Measurements from ENCODE around the gene ARL15.

ARL15 gene

GRCh38 chr5:54306893-54307292, 3.5 kb downstream of the ARL15 start:
- no peak for TF ChIP-seq CTCF (IDR thresholded peaks at IDR 0.05; ENCODE audit: low read depth, low read length, missing control alignments)
- no peak overlapping the region for H3K4me3 ChIP-seq (ENCODE audit: low read depth, low read length)
- DNase-seq (ENCODE audit: low read depth) = no peak

GRCh38 chr5:54305737-54306136, 4.6 kb downstream of the ARL15 start:
- no peak overlapping the region for H3K4me3 ChIP-seq (ENCODE audit: low read depth, low read length)
- no peak for DNase-seq (ENCODE audit: low read depth)
- TF ChIP-seq CTCF (IDR thresholded peaks at IDR 0.05; ENCODE audit: low read depth, low read length, missing control alignments) = no peak

GRCh38 chr5:54304040-54304439, 6.3 kb downstream of the ARL15 start:
- DNase-seq (ENCODE audit: low read depth) = no peak
- H3K4me3 ChIP-seq (ENCODE audit: low read depth, low read length) = no peak overlapping the region
- no peak for TF ChIP-seq CTCF (IDR thresholded peaks at IDR 0.05; ENCODE audit: low read depth, low read length, missing control alignments)

- H3K4me3 ChIP-seq (ENCODE audit: low read depth, low read length) = no peak overlapping the region
- no peak for TF ChIP-seq CTCF (IDR thresholded peaks at IDR 0.05; ENCODE audit: low read depth, low read length, missing control alignments)
- no peak for DNase-seq (ENCODE audit: low read depth)
Measured at GRCh38 chr5:54302267-54302687, 8.1 kb downstream of the ARL15 start.

GRCh38 chr5:54301849-54302248, 8.5 kb downstream of the ARL15 start:
- DNase-seq (ENCODE audit: low read depth) = no peak
- no peak overlapping the region for H3K4me3 ChIP-seq (ENCODE audit: low read depth, low read length)
- no peak for TF ChIP-seq CTCF (IDR thresholded peaks at IDR 0.05; ENCODE audit: low read depth, low read length, missing control alignments)

GRCh38 chr5:54301220-54301619, 9.2 kb downstream of the ARL15 start:
- no peak for DNase-seq (ENCODE audit: low read depth)
- no peak overlapping the region for H3K4me3 ChIP-seq (ENCODE audit: low read depth, low read length)
- no peak for TF ChIP-seq CTCF (IDR thresholded peaks at IDR 0.05; ENCODE audit: low read depth, low read length, missing control alignments)

- DNase-seq (ENCODE audit: low read depth) = no peak
- TF ChIP-seq CTCF (IDR thresholded peaks at IDR 0.05; ENCODE audit: low read depth, low read length, missing control alignments) = no peak
- no peak overlapping the region for H3K4me3 ChIP-seq (ENCODE audit: low read depth, low read length)
Measured at GRCh38 chr5:54298947-54299346, 11.4 kb downstream of the ARL15 start.
